ENCODE results near the gene CPLX4. TPM values are rescaled to one million over a fixed set of nuclear protein-coding genes. Genes with fewer than 3 reads are reported as not detected.

CPLX4 gene
- total RNA-seq, 1 donor from 2014 or later = not detected

GRCh38 chr18:59266886-59267502 is 51.5 kb downstream of the CPLX4 start:
- Histone ChIP-seq H3K4me3 (no peak overlapping the region), H3K27ac (no peak overlapping the region), H3K9me3 (no peaks in the 10 kb centered on the region), H3K4me1 (peaks cover 15% of the 10 kb centered on the region), H3K36me3 (no peaks in the 10 kb centered on the region), H3K27me3 (ENCODE audit: low read depth) (peaks cover 89% of the 10 kb centered on the region)
- TF ChIP-seq CTCF (IDR thresholded peaks at IDR 0.05) = no peak
- no peak for ATAC-seq
- DNase-seq = no peak
- intact Hi-C loops (cut with DNase I) = no loop called here

GRCh38 chr18:59266459-59266858 is 52.0 kb downstream of the CPLX4 start:
- ATAC-seq = no peak
- H3K9me3 ChIP-seq = no peaks in the 10 kb centered on the region
- intact Hi-C loops (cut with DNase I) = no loop called here
- DNase-seq = no peak
- peaks cover 84% of the 10 kb centered on the region for H3K27me3 ChIP-seq (ENCODE audit: low read depth)
- H3K27ac ChIP-seq = no peak overlapping the region
- no peak overlapping the region for H3K4me3 ChIP-seq
- H3K4me1 ChIP-seq = peaks cover 15% of the 10 kb centered on the region
- no peak for TF ChIP-seq CTCF (IDR thresholded peaks at IDR 0.05)
- H3K36me3 ChIP-seq = no peaks in the 10 kb centered on the region

GRCh38 chr18:59265974-59266369 is 52.5 kb downstream of the CPLX4 start:
- intact Hi-C loops (cut with DNase I) = no loop called here
- ATAC-seq (no peak), DNase-seq (no peak)
- Histone ChIP-seq H3K9me3 (no peaks in the 10 kb centered on the region), H3K36me3 (no peaks in the 10 kb centered on the region), H3K4me1 (peaks cover 15% of the 10 kb centered on the region), H3K27ac (no peak overlapping the region), H3K27me3 (ENCODE audit: low read depth) (peaks cover 79% of the 10 kb centered on the region), H3K4me3 (no peak overlapping the region)
- no peak for TF ChIP-seq CTCF (IDR thresholded peaks at IDR 0.05)

- ATAC-seq (peak; percentile 21 to 29), DNase-seq (no peak)
- TF ChIP-seq CTCF (IDR thresholded peaks at IDR 0.05) = no peak
- intact Hi-C loops (cut with DNase I) = no loop called here
- H3K4me3 ChIP-seq = peak overlapping the region; percentile 42
- peaks cover 74% of the 10 kb centered on the region for H3K27me3 ChIP-seq (ENCODE audit: low read depth)
- no peaks in the 10 kb centered on the region for H3K9me3 ChIP-seq
- H3K36me3 ChIP-seq = no peaks in the 10 kb centered on the region
- no peak overlapping the region for H3K27ac ChIP-seq
- peaks cover 15% of the 10 kb centered on the region for H3K4me1 ChIP-seq
These were observed 53.0 kb downstream of the CPLX4 start for GRCh38 chr18:59265246-59265973.

GRCh38 chr18:59264651-59265245 is 53.7 kb downstream of the CPLX4 start:
- peaks cover 15% of the 10 kb centered on the region for H3K4me1 ChIP-seq
- DNase-seq = no peak
- ATAC-seq = peak in 1 of 2 donors; percentile 31
- no peak overlapping the region for H3K27ac ChIP-seq
- no peaks in the 10 kb centered on the region for H3K36me3 ChIP-seq
- peaks cover 67% of the 10 kb centered on the region for H3K27me3 ChIP-seq (ENCODE audit: low read depth)
- H3K4me3 ChIP-seq = no peak overlapping the region
- TF ChIP-seq CTCF (IDR thresholded peaks at IDR 0.05) = no peak
- no peaks in the 10 kb centered on the region for H3K9me3 ChIP-seq
- intact Hi-C loops (cut with DNase I) = no loop called here

Measured in lower lobe of right lung (tissue), 2 donors.